G401 (cell line): Measurements from ENCODE around the gene SERPINE1. TPM values are rescaled to one million over a fixed set of nuclear protein-coding genes. Genes with fewer than 3 reads are reported as not detected.
A peak's percentile ranks its signal among the peaks of the same experiment; 100 is the strongest.

Experiments used
- DNase-seq: peaks from one replicate; pipeline ENCODE4 v3.0.0-alpha.2; 2015; ENCODE audit warnings: low spot score
- in situ Hi-C: cut with HindIII; loops from 2 replicates; pipeline ENCODE4 v1.10.0; 2016; ENCODE audit warnings: low sequenced_read_pairs, mixed read lengths
- total RNA-seq: library from RNA; depleted of rRNA; stranded (reverse); fragments of >200 nt; shearing (Covaris generic); gene quantifications from 2 replicates; pipeline ENCODE4 v1.2.3, GENCODE V29; 2014

SERPINE1 gene
- total RNA-seq, 1 experiment from 2014 or later: 113 TPM

DNA sequence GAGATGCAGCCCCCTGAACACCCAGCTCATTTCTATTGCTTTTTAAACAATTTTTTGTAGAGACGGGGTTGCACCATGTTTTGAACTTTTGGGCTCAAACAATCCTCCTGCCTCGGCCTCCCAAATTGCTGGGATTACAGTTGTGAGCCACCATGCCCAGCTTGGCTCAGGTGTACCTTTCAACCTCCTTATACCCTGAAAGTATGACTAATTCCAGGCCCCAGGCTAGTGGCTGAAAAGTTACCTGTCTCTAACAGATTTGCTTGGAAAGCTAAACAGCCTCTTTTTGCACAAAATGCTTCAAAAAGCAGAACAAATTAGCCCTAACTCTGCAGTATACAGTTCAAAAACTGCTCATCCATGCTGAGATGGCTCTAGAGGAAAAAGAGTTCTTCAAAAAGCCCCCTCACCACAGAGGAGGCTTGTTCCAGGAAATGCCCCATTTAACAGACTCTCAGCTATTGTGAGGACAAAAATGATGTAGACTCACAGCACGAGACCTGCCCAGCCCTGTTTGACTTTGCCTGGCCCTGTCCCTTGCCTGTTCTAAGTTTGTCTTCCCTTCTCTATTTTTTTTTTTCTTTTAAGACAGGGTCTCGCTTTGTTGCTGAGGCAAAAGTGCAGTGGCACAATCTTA lies 14.0 kb downstream of the SERPINE1 start:
- no peak for DNase-seq
- in situ Hi-C loops: no loop called here

DNA sequence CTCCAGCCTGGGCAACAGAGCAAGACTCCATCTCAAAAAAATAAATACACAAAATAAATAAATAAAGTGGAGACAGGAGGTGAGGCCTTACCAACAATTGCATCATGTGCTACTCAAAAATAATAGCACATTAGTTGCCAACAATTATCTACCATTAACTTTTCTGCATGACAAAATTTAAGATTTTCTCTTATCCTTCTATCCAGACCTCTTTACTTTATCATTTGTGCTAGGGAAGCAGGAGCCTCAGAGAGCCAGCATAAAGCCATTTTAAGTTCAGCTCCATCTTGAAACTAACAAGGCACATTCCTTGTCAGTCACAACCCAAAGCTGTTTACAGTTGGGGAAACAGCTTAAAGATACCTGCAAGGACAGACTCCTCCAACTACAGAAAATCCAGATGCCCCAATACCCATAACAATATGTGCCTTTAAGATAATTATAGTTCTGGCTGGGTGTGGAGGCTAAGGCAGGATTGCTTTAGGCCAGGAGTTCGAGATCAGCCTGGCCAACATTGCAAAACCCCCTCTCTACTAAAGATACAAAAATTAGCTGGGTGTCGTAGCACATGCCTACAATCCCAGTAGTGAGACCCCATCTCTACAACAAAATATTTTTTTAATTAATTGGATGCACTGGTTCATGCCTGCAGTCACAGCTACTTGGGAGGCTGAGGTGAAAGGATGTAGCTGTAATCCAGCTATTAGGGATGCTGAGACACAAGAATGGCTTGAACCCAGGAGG lies 25.2 kb downstream of the SERPINE1 start:
- DNase-seq: no peak
- in situ Hi-C loops: no loop called here

DNA sequence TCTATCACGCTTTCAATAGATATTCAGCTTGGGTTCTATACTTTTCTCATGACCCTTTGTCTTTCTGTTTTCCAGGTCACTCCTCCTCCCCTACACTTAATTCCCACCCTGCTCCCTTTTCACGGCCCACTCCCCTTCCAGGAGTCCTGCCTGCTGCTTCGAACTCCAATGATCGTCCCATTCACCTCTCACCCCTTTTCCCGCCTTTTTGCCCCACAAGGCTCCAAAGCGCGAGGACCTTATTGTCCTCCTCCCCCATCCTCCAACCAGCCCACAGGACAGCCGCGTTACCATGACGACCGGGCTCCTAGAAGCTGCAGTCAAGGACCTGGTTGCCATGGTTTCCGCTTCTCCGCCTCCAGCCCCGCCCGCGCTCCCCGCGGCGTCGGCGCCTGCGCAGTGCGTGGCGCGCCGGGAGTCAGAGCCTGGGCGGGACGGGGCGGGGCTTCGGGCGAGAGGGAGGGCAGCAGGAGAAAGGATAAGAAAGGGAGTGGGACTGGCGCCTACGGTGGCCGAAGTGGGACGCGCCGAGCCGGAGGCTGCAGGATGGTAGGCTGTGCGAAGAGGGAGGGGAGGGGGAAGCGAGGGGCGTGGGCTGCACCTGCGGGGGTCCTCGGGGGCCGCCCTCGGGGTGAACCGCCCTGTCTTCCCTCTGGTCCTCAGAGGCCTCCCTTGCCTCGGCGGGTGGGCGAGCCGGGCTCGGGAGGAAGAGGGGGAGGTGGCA lies 27.2 kb downstream of the SERPINE1 start, which contains the start of gene AP1S1:
Gene AP1S1 (plus strand): TSS at position 508 of the 724 bp plus-strand sequence. CDS start 39 bp downstream, at position 547.
- peak; percentile 100 for DNase-seq
- in situ Hi-C loops: no loop called here

DNA sequence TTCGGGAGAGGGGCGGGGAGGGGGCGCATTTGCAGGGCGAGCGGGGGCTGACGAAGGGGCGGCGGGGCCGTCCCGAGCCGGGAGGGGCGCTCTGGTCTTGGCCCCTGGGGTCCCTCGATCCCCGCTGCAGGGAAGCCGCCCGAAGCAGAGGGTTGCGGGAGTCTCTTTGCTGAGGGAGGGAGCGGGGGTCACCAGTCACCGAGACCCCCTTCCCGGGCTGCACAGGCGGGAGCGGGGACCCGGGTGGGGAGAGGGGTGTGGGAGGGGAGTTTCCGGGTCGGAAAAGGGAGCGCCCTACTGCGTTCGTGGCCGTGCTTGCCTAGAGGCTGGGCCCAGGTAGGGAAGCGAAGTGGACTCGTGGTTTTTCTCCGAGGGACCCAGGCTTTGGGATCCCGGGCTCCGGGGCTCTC lies 27.8 kb downstream of the SERPINE1 start:
- in situ Hi-C loops: no loop called here
- DNase-seq: no peak

DNA sequence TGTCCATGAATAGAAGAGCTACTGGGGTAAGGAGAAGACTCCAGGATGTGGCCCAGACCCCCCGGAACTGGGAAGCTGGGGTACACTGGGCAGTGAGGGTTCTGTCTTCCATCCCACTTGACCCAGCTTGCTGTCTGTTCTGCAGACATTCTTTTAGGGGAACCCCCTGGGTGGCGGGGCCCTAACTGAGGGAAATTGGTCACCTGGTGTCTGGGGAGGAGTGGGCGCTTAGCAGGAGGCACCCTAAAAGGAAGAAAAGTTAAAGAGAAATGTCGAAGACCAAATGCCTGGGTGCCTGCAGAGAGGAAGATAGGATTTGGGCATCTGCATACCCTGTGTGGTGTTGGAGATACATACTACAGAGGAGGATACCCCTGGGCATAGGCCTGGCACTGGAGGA lies 28.4 kb downstream of the SERPINE1 start:
- DNase-seq: no peak
- in situ Hi-C loops: no loop called here

DNA sequence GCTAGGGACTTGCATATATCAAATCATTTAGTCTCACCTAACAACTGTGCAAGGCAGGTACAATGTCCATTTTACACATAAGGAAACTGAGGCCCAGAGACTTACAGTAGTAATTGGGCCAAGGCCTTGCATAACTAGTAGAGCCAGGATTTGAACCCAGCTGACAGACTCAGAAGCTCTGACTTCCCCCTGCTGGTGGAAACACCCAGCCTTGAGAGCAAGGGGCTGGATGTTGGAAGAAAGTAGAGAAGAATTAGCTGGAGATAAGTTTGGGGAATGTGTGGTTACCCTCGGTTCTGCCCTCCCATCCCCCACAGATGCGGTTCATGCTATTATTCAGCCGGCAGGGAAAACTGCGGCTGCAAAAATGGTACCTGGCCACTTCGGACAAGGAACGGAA lies 29.4 kb downstream of the SERPINE1 start:
- in situ Hi-C loops: no loop called here

DNA sequence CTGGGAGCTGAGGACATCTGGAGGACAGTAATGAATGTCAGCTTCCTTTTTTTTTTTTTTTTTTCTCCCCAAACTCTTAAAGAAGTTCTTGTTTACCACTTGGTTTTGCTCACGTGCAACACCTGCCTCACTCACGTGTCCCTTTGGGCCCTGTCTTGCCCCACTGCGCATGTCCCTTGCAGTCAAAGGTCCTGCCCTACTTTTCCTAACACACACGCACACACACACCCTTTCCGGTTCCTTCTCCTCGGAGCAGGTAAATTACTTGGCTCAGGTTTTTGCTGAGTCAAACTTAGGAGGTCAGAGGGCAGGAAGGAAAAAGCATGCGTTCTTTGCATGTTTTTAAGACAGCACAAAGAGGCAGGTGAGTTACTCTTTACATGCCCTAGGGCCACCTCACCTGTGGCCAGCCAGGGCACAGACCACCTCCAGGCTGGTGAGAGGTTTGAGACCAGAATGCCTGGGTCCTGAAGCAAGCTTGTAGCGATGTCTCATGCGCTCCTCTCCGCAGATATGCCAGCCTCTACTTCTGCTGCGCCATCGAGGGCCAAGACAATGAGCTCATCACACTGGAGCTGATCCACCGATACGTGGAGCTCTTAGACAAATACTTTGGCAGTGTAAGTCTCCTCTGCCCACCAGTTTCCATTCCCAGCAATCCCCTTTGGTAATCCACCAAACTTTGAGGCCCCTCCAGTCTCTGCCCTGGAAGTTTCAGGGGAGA lies 30.1 kb downstream of the SERPINE1 start:
- DNase-seq: no peak
- in situ Hi-C loops: no loop called here

More for the DNA sequence above, 29.4 kb downstream of the SERPINE1 start:
- DNase-seq: no peak

DNA sequence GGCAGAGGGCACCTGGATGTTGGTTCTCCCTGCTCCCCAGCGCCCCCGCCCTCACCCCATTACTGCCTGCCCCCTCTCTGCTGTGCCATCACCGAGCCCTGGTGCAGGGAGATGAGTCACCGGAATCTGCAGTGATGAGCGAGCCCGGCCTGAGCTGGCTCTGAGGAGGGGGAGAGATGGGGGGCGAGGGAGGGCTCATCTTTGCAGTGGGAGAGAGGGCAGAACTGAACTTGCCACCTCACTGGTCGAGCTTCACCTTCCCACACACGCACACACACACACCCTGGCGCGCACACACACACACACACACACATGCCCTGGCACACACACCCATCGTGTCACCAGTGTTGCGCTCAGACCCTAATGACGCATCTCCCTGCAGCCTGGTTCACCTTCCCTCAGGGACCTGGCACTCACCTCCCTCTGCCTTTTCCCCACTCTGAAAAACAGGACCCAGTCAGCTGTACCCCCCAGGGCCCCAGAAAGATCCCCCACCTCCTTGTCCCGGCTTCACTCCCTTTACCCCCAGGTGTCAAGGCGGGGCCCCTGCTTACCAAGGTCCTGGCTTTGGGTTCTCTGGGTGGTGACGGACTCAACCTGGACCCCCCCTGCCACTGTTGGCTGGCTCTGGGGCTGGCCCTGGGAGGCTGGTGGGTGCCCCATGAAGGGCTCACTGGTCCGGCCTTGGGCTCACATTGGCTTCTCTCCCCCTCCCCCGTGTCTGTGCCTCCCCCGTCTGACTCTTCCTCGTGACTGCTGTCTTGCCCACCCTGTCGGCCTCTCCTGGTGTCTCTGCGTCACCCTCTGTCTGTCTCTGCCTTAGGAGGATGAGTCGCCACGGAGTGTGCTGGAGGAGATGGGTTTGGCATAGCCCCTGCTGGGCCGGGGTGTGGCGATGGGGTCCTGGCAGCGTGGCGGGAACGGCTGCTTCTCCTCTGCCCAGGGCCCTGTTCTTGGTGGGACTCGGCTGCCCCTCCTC lies 33.1 kb downstream of the SERPINE1 start:
- no peak for DNase-seq
- in situ Hi-C loops: no loop called here

DNA sequence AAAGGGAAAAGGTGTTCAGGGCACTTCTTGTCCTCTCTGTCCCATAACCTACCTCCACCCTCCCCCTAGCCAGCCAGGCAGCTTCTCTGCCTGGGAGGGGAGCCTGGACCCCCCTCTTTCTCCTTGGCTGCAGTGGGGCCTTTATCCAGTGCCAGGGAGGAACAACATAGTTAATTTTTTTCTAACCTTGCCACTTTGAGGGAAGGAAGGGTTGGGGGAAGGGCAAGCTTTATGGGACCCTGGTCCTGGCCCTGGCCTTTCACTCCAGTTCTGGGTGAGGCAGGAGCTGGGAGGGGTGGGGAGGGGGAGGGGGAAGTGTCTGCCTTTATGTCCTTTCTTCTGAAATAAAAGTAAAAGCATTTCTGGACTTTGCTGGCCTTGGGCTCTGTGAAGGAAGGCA lies 34.0 kb downstream of the SERPINE1 start:
- DNase-seq: no peak
- in situ Hi-C loops: no loop called here

DNA sequence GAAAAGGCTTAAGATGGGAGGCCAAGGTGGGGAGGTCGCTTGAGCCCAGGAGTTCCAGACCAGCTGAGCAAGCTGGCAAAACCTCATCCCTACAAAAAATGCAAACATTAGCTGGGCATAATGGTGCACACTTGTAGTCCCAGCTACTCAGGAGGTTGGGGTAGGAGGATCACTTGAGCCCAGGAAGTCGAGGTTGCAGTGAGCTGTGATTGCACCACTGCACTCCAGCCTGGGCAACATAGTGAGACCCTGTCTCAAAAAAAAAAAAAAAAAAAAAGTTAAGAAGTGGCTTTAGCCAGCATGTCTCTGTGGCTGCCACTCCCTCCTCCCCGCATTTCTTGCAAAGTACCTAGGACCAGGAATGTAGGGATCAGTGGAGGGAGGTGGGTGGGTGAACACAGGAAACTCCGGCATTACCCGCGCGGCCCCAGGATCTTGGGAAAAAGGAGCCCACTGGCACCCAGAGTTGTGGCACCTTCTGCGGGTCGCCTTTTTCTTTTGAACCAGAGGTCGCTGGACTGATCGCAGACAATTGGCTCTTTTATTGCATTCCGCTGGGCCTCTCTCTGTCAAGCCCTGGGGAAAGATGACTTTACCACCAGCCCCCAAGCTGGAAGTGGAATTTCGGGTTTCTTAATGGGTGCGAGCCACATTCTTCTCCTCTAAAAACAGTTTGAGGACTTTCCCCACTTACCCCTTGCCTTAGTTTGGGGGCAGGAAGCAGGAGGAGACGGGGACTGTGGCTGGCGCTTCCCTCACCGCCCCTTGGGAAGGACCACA lies 35.0 kb downstream of the SERPINE1 start:
- no peak for DNase-seq
- in situ Hi-C loops: no loop called here

DNA sequence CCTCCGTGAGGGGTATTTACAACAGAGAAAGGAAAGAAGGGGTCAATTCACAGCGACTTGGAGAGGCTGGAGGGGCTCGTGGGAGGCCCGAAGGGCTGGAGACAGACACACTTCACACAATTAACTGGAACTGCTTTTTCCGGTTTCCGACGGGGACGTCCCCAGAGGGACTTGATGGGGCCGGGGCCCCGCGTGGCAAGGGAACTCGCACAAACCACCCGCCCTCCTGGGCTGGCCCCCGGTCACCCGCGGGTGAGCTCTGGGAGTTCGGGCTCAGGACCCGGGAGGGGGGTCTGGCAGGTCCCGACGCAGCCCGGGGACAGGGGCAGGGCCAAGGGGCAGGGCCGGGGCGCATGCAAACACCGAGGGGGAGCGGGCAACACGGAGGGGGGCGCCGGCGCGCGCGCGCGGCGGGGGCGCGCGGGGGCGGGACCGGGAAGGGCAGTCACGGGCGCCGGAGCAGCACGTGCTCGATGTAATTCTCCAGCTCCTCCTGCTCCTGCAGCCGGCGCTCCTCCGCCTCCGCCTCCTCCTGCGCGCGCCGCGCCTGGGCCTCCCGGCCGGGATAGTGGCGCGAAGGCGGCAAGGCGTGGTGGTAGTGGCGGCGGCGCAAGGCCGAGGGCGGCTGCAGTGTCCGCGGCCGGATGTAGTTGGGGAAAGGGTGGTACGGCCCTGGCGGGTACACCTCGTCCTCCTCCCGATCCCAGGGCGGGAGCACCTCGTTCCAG lies 35.8 kb downstream of the SERPINE1 start:
- in situ Hi-C loops: no loop called here
- DNase-seq: peak; percentile 57

DNA sequence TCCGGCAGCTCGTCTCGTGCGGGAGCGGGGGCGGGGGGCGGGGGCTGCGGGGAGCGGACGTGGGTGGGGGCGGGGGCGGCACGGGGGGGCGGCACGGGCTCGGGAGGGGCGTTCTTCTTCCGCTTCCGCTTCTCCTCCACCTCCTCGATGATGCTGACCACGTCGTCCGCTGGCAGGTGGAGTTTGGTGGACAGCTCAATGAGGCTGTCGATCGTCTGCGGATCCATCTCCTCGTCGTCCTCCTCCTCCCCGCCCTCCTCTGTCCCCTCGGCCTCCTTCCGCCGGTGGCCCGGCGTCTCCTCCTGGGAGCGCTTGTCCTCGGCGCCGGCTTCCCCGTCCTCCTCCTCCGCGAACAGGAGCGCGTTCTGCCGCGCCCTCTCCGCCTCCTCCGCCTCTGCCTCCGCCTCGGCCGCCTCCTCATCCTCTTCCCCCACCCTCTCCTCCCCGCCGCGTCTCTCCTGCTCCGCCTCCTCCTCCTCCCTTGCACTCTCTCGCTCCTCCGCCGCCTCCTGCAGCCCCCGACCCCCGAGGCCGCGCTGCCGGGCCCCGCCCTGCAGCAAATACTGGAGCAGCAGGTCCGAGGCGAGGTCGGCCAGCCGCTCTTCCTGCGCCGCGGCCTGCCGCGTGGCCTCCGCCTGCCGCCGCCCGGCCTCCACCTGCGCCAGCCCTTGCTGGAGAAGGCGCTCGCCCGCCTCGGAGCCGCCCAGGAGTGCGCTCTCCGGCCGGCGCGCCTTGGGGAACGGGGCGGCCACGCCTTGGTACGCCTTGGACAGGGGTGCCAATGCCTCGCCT lies 36.6 kb downstream of the SERPINE1 start:
- in situ Hi-C loops: no loop called here
- peak; percentile 70 for DNase-seq

DNA sequence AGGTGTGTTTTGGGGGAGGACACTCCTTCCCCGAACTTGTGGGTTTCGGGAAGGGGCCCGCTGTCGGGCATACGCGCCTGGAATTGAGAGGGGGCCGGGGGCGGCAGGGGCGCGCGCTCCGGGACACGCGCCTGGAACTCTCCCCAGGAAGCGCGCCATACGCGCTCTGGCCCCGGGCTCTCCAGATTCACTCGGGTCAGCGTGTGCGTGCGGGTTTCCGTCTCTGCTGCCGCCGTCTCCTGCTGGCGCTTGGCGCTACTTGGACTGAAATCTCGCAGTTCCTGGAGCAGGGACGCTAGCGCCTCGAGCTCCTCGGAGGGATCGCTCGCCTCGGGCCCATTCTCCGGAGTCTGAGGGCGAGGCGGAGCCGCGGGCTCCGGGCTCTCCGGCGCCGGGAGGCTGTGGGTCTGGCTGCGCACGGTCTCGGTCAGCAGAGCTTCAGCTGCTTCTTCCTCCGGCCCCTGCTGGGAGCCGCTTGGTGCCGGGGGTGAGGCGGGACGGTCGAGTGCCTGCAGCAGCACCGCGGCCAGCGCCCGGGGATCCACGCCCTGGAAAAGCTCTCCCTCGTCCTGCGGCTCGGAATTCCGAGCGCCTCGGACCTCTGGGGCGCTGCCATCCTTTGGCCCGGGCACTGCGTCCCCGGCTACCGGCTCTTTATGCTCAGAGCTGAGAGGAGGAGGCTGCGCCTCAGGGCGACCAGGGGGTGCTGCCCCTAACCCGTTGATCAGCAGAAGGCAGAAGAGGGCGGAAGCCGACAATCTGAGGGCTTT lies 37.4 kb downstream of the SERPINE1 start:
- in situ Hi-C loops: no loop called here
- DNase-seq: no peak

DNA sequence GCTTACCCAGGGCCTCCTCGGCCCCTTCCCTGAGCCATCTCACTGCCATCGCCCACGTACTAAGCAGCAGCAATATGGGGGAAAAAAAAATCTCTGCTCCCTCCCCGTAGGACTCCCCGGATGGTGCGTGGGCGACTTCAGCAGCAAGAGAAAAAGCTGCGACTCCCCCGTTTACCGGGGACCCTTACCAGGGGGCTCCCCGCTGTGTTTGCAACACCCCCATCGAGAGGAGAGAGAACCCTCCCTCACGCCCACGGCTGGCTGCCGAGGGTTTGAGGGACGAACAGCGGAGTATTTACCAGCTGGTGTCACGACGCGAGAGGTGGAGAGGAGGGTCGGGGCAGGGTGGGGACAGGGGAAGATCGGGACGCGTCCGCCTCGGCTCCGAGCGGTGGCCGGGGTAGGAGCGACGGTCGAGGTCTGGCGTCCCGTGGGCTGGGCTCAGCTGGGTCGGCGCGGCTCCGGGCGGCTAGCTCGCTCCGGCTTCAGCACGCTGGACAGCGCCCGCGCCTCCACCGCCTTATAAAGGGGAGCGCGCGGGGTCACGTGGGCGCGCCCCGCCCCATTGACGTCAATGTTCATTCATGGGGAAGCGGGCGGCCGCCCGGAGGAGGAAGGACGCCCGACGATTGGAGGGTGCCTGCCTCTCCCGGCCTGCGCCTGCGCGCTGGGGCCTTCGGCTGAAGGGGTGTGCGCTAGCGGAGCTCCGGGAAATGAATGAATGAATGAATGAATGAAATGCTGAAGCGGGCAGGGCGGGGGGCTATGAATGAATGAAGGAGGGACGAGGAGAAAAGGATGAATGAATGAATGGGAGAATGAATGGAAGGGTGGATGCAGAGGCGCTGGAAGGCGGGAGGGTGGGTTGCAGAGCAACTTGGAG lies 38.4 kb downstream of the SERPINE1 start, which contains the start of gene VGF:
Gene VGF (minus strand): TSS at position 495 of the 883 bp plus-strand sequence. CDS start 726 bp downstream, outside the sequence.
- DNase-seq: peak; percentile 91
- in situ Hi-C loops: no loop called here
